ENCODE measurements around the gene SAMD10. TPM values are rescaled to one million over a fixed set of nuclear protein-coding genes. Genes with fewer than 3 reads are reported as not detected.
A peak's percentile ranks its signal among the peaks of the same experiment; 100 is the strongest.

Gene SAMD10
- total RNA-seq, 1 experiment from 2014 or later: 5.7 TPM

DNA sequence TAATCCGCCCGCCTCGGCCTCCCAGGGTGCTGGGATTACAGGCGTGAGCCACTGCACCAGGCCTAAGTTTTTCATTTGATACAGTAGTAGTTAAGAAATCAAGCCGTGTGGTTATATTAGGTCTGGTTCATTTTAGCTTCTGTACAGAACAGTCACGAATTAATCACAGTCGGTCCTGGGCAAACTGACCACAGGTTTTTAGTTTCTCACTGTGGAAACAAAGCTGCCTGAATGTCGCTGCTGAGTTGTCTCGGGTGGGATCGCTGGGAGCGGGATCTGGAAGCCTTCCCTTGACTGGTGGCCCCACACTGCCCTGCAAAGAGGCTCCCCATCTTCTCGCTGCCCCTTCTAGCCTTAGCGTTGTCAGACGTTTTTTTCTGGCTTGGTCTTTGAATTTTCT, 41.8 kb downstream of the SAMD10 start:
- whole genome bisulfite sequencing (ENCODE audit: extremely low coverage, insufficient read length, low lambda C conversion rate): no CpG with 5 or more reads among the region's 14 CpGs
- H3K79me1 ChIP-seq (ENCODE audit: insufficient read depth, low read depth, low read length, poor library complexity, severe bottlenecking): no peaks in the 10 kb centered on the region
- peaks cover 3 to 7% of the 10 kb centered on the region in 2 experiments for H3K4me1 Mint-ChIP-seq
- H3K23ac ChIP-seq (ENCODE audit: insufficient read length, low read depth, low read length): no peak overlapping the region
- no peak overlapping the region for H4K91ac ChIP-seq (ENCODE audit: insufficient read length, low read depth, low read length)
- peak overlapping the region in 1 of 3 experiments; percentile 77; a peak in 2 of 7 replicates for H3K27ac Mint-ChIP-seq
- H3K4ac ChIP-seq (ENCODE audit: low read depth, low read length): no peak overlapping the region
- peaks cover 13% of the 10 kb centered on the region for H3K23me2 ChIP-seq (ENCODE audit: insufficient read length, low read depth, low read length, poor library complexity, severe bottlenecking)
- no peak overlapping the region for H2BK5ac ChIP-seq (ENCODE audit: insufficient read length, low read length)
- H3K4me2 ChIP-seq (ENCODE audit: insufficient read depth, insufficient read length, low read length): no peak overlapping the region
- H3K4me1 ChIP-seq (ENCODE audit: insufficient read depth, low read length): no peaks in the 10 kb centered on the region
- H3K27me3 Mint-ChIP-seq (ENCODE audit: low read depth): no peaks in the 10 kb centered on the region
- no peak overlapping the region for H4K8ac ChIP-seq (replicated peaks; ENCODE audit: insufficient read length, low read depth, low read length)
- H3K36me3 Mint-ChIP-seq (ENCODE audit: insufficient read depth in 1 of 3, low read depth in 3 of 3): peaks cover 2 to 24% (median 21%) of the 10 kb centered on the region in 3 experiments; a peak in 6 of 7 replicates
- no peaks in the 10 kb centered on the region for H3K9me3 Mint-ChIP-seq
- H2AFZ ChIP-seq (ENCODE audit: low read length): no peak overlapping the region
- no peak overlapping the region for H3K9ac ChIP-seq (ENCODE audit: extremely low read depth, insufficient read length, low read length)
- no peak overlapping the region for H2BK120ac ChIP-seq (ENCODE audit: low read depth, low read length, poor library complexity, severe bottlenecking)
- H2BK12ac ChIP-seq (ENCODE audit: insufficient read length, low read depth, low read length): no peak overlapping the region
- TF ChIP-seq, protein P1, sequence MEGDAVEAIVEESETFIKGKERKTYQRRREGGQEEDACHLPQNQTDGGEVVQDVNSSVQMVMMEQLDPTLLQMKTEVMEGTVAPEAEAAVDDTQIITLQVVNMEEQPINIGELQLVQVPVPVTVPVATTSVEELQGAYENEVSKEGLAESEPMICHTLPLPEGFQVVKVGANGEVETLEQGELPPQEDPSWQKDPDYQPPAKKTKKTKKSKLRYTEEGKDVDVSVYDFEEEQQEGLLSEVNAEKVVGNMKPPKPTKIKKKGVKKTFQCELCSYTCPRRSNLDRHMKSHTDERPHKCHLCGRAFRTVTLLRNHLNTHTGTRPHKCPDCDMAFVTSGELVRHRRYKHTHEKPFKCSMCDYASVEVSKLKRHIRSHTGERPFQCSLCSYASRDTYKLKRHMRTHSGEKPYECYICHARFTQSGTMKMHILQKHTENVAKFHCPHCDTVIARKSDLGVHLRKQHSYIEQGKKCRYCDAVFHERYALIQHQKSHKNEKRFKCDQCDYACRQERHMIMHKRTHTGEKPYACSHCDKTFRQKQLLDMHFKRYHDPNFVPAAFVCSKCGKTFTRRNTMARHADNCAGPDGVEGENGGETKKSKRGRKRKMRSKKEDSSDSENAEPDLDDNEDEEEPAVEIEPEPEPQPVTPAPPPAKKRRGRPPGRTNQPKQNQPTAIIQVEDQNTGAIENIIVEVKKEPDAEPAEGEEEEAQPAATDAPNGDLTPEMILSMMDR (conservative IDR thresholded peaks at IDR 0.05): no peak
- no peak overlapping the region for H3T11ph ChIP-seq (ENCODE audit: low read length)
- no peak overlapping the region for H3K18ac ChIP-seq (ENCODE audit: insufficient read length, low read depth, low read length)
- no peak overlapping the region for H2AK5ac ChIP-seq (ENCODE audit: insufficient read length, low read length)
- 0 out of 2 replicates have a peak, but pooled peaks cover 4% of the 10 kb centered on the region for H3K79me2 ChIP-seq (ENCODE audit: insufficient read depth, low read length)
- no peak for DNase-seq
- H2BK20ac ChIP-seq (ENCODE audit: low read depth, low read length, poor library complexity, severe bottlenecking): no peak overlapping the region
- no peak overlapping the region for H2BK15ac ChIP-seq (ENCODE audit: low read depth, low read length)
- no peak overlapping the region for H3K27ac ChIP-seq (ENCODE audit: insufficient read length, low read depth, low read length)
- H3K27me3 ChIP-seq (ENCODE audit: insufficient read depth, low read length): no peaks in the 10 kb centered on the region
- H4K20me1 ChIP-seq (ENCODE audit: control insufficient read depth, insufficient read depth, insufficient read length): no peaks in the 10 kb centered on the region
- peak overlapping the region in 1 of 2 experiments; percentile 38; a peak in 1 of 5 replicates for H3K4me3 Mint-ChIP-seq
- no peak overlapping the region for H4K5ac ChIP-seq (ENCODE audit: insufficient read length, low read depth, low read length)
- no peak overlapping the region for H3K14ac ChIP-seq (ENCODE audit: insufficient read depth, low read length)
- no peaks in the 10 kb centered on the region for H3K9me3 ChIP-seq (ENCODE audit: control insufficient read depth, low read depth, low read length)
- no peak overlapping the region for H3K56ac ChIP-seq (ENCODE audit: insufficient read length, low read depth, low read length)

All from H9 (cell line).